Frontal cortex (tissue), 4 donors: ENCODE data around the gene DMXL2. TPM values are rescaled to one million over a fixed set of nuclear protein-coding genes. Genes with fewer than 3 reads are reported as not detected.
A peak's percentile ranks its signal among the peaks of the same experiment; 100 is the strongest.
"Not testable (repeated sequence)": the region's sequence is repeated elsewhere in the genome, so short reads cannot be mapped to it uniquely, and the experiment has no call there.

Experiments used
- DNase-seq, 2 donors: peaks; one replicate each; pipeline ENCODE4 v3.0.0; 2012; ENCODE audit warnings: low spot score in 2 of 2
- FAIRE-seq: peaks from 2 replicates; lab custom pipeline; 2012; peaks lifted over from hg19 to GRCh38; lab: Jason Lieb, UNC
- total RNA-seq: library from RNA; depleted of rRNA; stranded (reverse); fragments of >200 nt; gene quantifications from one replicate; pipeline ENCODE4 v1.2.3, GENCODE V29; 2014
- donor health status: control.
- donor health status: control.
- donor health status: control.

Gene DMXL2, protein sequence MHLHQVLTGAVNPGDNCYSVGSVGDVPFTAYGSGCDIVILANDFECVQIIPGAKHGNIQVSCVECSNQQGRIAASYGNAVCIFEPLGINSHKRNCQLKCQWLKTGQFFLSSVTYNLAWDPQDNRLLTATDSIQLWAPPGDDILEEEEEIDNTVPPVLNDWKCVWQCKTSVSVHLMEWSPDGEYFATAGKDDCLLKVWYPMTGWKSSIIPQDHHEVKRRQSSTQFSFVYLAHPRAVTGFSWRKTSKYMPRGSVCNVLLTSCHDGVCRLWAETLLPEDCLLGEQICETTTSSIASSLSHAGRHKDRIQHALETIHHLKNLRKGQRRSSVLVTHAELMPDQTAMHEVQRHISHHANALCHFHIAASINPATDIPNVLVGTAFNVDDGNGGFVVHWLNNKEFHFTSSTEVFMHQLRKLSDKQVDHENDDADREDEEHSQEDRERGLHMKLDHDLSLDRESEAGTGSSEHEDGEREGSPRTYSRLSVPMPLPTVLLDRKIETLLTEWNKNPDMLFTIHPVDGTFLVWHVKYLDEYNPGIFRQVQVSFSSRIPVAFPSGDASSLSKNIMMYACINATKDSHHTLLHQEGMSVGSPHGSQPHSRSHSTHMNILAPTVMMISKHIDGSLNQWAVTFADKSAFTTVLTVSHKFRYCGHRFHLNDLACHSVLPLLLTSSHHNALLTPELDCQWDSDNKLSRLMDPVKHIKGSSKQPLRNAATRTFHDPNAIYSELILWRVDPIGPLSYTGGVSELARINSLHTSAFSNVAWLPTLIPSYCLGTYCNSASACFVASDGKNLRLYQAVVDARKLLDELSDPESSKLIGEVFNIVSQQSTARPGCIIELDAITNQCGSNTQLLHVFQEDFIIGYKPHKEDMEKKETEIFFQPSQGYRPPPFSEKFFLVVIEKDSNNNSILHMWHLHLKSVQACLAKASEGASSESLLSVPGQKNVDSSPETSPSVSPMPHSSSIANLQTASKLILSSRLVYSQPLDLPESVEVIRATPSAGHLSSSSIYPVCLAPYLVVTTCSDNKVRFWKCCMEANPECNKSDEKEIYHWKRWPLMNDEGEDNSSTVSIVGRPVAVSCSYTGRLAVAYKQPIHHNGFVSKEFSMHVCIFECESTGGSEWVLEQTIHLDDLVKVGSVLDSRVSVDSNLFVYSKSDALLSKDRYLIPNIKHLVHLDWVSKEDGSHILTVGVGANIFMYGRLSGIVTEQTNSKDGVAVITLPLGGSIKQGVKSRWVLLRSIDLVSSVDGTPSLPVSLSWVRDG (N-terminal part only)
- total RNA-seq = 147 TPM

DNA sequence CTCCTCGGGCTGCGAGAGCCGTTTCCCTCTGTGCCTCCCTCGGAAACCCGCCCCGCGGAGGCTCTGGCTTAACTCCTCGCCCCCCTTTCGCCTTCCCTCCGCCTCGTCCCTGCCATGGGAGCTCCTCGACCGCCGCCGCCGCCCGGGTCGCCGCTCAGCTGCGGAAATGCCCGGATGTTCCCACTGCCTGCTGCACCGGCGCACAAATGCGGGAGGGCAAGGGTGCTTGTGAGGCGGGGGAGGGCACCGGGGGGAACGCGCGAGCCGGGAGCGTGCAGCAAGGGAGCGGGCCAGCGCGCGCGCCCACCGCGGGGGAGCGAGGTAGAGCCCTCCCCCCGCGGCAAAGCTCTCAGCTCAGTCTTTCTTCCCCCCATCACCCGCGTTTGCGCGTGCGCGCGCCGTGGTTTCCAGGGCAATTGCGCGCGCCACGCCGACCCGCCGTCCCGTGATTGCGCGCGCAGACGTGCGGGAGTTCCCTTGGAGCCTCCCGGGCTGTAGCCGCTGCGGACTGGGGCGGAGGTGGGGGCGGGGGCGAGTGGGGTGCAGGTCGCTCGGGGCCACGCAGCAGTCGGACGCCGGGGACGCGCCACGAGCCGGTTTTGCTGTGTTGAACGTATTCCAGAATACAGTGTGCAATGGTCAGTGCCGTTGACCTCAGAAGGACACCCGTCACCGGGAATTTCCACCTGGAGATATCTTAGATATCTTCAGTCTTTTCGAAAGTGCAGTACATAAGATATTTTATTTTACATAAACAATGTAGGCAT lies at the start of gene DMXL2:
DMXL2 (minus strand) TSS at position 168 of the 767 bp plus-strand sequence. CDS start 226 bp downstream, outside the sequence.
- peak; percentile 80 to 83 for DNase-seq
- FAIRE-seq = no peak

- no peak for FAIRE-seq
- no peak for DNase-seq
These were observed 49.6 kb upstream of the DMXL2 start for GRCh38 chr15:51672155-51672687.

DNA sequence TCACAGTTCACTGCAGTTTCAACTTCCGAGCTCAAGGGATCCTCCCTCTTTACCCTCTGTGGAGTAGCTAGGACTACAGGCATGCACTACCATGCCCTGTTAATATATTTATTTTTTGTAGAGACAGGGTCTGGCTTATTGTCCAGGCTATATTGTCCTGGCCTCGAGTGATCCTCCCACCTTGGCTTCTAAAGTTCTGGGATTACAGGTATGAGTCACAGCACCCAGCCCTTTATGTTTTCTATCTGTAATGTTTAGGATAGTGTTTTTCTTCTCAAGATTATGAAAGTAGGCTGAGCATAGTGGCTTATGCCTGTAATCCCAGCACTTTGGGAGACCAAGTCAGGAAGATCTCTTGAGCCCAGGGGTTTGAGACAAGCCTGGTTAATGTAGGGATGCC lies 46.8 kb upstream of the DMXL2 start:
- DNase-seq (no peak), FAIRE-seq (no peak)

- DNase-seq (no peak), FAIRE-seq (no peak)
These were observed 45.9 kb upstream of the DMXL2 start for GRCh38 chr15:51668446-51668845.

GRCh38 chr15:51667478-51667877 lies 44.9 kb upstream of the DMXL2 start:
- DNase-seq (no peak), FAIRE-seq (no peak)

GRCh38 chr15:51661072-51661471 lies 38.5 kb upstream of the DMXL2 start:
- DNase-seq (no peak), FAIRE-seq (no peak)

DNA sequence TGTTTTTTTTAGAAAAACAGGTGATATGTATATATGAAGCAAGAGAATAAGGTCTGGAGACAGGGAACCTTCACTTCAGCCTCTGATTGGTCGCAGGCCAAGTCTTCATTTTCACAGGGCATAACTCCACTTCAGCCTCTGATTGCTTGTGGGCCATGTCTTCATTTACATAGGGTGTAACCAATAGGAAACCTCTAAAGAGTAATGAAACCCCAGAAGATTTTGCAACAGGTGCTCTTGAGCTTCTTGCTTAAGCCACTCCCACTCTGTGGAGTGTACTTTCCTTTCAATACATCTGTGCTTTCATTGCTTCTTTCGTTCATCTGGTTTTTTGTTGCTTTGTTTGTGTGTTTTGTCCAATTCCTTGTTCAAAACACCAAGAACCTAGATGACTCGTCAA lies 36.1 kb upstream of the DMXL2 start:
- FAIRE-seq (no peak), DNase-seq (no peak)

DNA sequence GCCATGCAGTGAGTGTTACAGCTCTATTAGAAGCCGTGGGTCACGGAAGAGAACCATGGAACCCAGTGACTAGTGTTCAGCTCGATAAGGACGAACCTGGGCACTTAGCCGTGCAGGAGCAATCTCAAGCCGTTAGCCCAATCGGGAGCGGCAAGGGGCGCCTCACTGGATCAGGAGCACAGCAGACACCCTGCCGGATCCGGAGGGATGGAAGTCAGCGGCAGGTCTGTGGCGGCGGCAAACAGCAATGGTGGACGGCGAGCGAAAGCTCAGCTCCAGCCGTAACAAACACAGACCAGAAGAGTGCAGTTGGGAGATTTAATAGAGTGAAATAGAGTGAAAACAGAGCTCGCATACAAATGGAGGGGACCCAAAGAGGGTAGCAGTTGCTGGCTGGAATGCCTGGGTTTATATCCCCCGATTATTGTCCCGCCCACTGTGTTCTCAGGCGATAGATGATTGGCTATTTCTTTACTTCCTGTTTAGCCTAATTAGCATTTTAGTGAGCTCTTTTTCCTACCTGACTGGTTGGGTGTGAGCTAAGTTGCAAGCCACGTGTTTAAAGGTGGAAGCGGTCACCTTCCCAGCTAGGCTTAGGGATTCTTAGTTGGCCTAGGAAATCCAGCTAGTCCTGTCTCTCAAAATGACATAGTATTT lies 33.0 kb upstream of the DMXL2 start:
- not testable (repeated sequence) for DNase-seq, FAIRE-seq

- FAIRE-seq (no peak), DNase-seq (no peak)
These were observed 29.6 kb upstream of the DMXL2 start for GRCh38 chr15:51652084-51652668.

DNA sequence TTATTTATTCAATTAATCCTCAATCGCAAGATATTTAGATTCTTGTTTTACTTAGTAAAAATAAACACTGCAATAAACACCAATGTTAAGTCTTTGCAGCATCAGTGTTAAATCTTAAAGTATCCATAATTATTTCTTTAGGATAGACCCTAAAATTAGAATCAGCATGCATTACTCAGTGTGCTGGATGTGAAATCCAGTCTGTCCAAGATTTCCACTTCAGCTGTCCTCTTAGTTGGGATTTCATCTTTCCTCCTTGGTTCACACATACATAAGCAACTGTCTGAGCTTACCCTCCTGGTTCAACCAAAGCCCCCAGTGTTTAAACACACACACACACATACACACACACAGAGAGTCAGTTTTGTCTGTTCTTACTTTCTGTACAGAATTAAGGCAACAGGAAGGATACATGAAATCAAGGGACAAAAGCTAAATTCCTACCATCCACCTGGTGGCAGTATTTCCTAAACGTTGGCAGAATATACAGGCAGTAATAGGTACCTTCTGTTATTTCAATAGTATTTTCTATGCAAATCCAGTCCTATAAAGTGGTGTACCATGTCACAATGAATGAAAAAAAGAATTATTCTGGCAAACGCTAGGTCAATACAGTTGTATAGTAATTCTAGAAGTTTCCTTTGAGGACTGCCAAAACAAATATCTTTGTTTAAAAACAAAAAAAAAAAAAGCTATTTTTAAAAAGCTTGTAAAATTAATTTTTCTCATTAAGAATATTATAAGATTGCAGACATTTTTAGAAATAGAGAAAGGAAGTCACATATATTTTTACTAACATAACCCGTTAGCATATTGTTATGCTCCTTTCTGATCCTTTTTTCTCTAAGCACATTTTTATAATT lies 27.3 kb upstream of the DMXL2 start:
- DNase-seq (peak; percentile 46 to 60), FAIRE-seq (peak; percentile 74)

GRCh38 chr15:51648643-51649042 lies 26.1 kb upstream of the DMXL2 start:
- FAIRE-seq, DNase-seq: not testable (repeated sequence)

GRCh38 chr15:51648101-51648500 lies 25.5 kb upstream of the DMXL2 start:
- not testable (repeated sequence) for FAIRE-seq, DNase-seq

DNA sequence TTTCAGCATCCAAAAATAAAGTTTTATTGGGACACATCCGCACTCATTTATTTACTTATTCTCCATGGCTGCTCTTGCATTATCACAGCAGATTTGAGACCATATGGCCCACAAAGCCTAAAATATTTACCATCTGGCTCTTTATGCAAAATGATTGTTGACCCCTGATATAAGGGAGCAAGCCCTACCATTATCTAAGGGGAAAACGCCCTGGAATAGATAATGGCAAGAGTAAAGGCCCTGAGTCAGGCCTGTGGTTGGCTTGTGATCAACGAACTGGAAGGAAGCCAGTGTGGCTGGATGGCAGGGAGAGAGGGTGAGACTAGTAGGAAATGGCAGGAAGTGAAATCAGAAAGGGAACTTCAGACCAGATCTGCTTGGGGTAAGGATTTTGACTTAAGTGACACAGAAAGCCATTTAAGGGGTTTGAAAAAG lies 24.6 kb upstream of the DMXL2 start:
- no peak for FAIRE-seq
- DNase-seq = no peak

DNA sequence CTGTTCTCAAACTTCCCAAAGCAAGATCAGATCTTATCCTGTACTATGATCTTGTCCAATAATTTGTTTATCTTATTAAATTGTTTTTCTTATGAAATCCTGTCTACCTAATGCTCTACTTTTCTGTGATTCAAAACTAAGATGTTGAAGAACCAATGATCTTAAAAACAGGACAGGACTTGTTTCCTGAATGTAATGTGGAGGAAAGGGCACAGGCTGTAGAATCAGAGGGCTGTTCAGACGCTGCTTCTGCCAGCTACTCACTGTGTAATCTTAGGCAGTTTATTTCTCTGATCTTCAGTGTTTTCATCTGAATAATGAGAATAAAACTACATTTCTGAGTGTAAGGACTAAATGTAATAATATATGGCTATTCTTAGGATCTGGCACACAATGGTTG lies 20.1 kb upstream of the DMXL2 start:
- DNase-seq (no peak), FAIRE-seq (no peak)

DNA sequence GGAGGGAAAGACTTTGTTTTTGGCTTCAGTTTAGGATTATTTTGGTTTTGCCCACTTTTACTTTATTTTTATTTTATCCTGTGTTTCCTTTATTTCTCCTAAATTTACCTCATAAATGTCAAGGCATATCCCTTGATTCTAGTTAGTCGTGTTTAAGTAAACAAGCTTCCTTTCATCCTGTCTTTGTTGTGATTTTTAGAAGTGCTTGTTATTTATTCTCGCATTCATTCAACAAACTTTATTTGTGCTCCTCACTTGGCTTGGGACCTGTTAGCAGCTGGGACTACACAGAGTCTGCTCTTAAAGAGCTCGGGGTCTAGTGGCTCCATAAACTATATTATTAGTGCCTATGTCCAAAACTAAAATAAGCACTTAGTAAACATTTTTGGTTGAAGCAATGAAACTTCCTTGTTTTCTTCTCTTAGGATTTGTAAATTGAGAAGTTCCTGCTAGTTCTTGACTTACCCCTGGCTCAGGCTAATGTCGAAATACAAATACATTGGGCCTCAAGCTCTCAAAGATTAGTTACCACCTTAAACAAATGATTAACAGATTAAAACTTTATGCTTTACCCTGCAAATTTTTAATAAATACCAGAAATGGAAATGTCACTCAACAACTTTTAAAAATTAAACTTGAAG lies 19.0 kb upstream of the DMXL2 start:
- no peak for FAIRE-seq

DNA sequence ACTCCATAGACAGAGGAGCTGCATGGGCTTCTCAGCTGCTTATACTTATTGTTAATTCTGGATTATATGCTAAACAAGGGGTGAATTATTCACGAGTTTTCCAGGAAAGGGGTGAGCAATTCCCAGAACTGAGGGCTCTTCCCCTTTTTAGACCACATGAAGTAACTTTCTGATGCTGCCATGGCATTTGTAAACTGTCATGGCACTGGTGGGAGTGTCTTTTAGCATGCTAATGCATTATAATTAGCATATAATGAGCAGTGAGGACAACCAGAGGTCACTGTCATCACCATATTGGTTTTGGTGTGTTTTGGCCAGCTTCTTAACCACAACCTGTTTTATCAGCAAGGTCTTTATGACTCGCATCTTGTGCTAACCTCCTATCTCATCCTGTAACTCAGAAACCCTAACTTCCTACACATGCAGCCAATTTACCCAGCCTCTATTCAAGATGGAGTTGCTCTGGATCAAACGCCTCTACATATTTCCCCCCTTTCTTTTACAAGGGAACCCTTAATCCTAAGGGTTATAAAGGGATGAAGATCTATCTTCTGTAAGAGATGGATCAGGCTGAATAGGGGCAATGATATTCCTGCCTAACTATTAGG lies 12.1 kb upstream of the DMXL2 start:
- DNase-seq (no peak), FAIRE-seq (no peak)

More for the DNA sequence above, 19.0 kb upstream of the DMXL2 start:
- no peak for DNase-seq
